ENCODE measurements around the gene MAST4.

DNA sequence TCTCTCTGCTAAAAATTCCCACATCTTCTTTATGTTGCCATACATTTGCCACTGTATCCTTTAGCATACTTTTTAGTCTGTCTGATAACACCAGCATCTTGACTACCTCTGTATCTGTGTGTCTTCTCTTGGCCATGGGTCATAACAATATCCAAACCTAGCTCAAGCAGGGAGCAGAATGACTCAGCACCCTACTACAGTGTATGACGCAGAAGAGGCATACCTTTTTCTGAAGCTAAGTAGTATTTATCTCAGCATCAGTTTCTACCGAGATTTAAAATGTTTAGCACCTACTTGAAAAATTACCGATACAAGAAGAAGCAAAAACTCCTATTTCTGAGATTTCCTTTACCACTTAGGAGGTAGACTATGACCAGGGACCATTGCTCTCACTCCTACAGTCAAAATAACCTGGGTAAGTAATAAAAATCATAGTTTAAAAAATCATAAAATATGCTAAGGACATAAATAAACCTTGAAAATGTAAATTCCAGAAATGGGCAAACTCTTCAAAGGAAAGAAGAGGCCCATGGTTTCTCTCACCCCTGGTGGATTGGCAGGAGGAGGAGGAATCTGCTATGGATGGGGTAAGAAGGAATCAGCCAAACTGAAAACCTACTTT lies 286.5 kb downstream of the MAST4 start:
- TF ChIP-seq HES2 (IDR thresholded peaks at IDR 0.05): no peak
- no peak for TF ChIP-seq HDAC2 (IDR thresholded peaks at IDR 0.05)
- TF ChIP-seq KDM1A (IDR thresholded peaks at IDR 0.05; ENCODE audit: low read depth): no peak
- TF ChIP-seq, protein P1, sequence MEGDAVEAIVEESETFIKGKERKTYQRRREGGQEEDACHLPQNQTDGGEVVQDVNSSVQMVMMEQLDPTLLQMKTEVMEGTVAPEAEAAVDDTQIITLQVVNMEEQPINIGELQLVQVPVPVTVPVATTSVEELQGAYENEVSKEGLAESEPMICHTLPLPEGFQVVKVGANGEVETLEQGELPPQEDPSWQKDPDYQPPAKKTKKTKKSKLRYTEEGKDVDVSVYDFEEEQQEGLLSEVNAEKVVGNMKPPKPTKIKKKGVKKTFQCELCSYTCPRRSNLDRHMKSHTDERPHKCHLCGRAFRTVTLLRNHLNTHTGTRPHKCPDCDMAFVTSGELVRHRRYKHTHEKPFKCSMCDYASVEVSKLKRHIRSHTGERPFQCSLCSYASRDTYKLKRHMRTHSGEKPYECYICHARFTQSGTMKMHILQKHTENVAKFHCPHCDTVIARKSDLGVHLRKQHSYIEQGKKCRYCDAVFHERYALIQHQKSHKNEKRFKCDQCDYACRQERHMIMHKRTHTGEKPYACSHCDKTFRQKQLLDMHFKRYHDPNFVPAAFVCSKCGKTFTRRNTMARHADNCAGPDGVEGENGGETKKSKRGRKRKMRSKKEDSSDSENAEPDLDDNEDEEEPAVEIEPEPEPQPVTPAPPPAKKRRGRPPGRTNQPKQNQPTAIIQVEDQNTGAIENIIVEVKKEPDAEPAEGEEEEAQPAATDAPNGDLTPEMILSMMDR (IDR thresholded peaks at IDR 0.05): no peak
- TF ChIP-seq RCOR1 (IDR thresholded peaks at IDR 0.05; ENCODE audit: low read depth, low read length): no peak
- no peak for TF ChIP-seq ZFP36 (IDR thresholded peaks at IDR 0.05; ENCODE audit: borderline replicate concordance, partially characterized antibody)

All from A549 (cell line).